Upper lobe of left lung (tissue), 4 donors: ENCODE measurements around the gene FOXL1.

Experiments
- CTCF ChIP-seq, 6 experiments: fragments of 450-650 bp in 4 of 6; fragments of 200-600 bp in 2 of 6; sonication (generic) in 2 of 6; IDR thresholded peaks; one replicate each; pipeline ENCODE4 v1.5.1; 2016 to 2019; ENCODE audit warnings: antibody characterized with exemption in 6 of 6
- POLR2A ChIP-seq, 4 donors: fragments of 450-650 bp; IDR thresholded peaks; one replicate each; pipeline ENCODE4 v1.5.1; 2016 to 2017; ENCODE audit warnings: antibody characterized with exemption in 4 of 4, mild to moderate bottlenecking in 2 of 4
- POLR2AphosphoS5 ChIP-seq, 2 donors: sonication (generic); formaldehyde crosslinking; IDR thresholded peaks; one replicate each; pipeline ENCODE4 v1.5.1; 2017; ENCODE audit warnings: antibody characterized with exemption in 2 of 2

- no peak for TF ChIP-seq CTCF (IDR thresholded peaks at IDR 0.05)
- TF ChIP-seq POLR2A (IDR thresholded peaks at IDR 0.05), result no peak
- TF ChIP-seq POLR2AphosphoS5 (IDR thresholded peaks at IDR 0.05), result no peak
These were observed 390 bp downstream of the FOXL1 start for GRCh38 chr16:86578611-86579267.
